Hepatocyte (in vitro differentiated cells): ENCODE results near the gene PTPN4. TPM values are rescaled to one million over a fixed set of nuclear protein-coding genes. Genes with fewer than 3 reads are reported as not detected.
A peak's percentile ranks its signal among the peaks of the same experiment; 100 is the strongest.

Experiments used
- DNase-seq: peaks from one replicate; pipeline ENCODE4 v3.0.0-alpha.2; 2016; ENCODE audit warnings: low spot score
- H2AFZ ChIP-seq: fragments of 200-600 bp; sonication (generic); 2 replicates; pipeline ENCODE4 v1.6.0; 2016; ENCODE audit warnings: antibody characterized with exemption, mild to moderate bottlenecking
- H3K27ac ChIP-seq: fragments of 200-600 bp; sonication (generic); 2 replicates; pipeline ENCODE4 v1.5.1; 2016; ENCODE audit warnings: mild to moderate bottlenecking
- H3K27me3 ChIP-seq: fragments of 200-600 bp; sonication (generic); 2 replicates; pipeline ENCODE4 v1.6.1; 2016
- H3K36me3 ChIP-seq: fragments of 200-600 bp; sonication (generic); replicated peaks from 2 replicates; pipeline ENCODE4 v1.5.1; 2016; ENCODE audit warnings: low read depth; ENCODE audit not compliant: insufficient read depth
- H3K4me1 ChIP-seq: fragments of 200-600 bp; sonication (generic); 2 replicates; pipeline ENCODE4 v1.5.1; 2016; ENCODE audit warnings: mild to moderate bottlenecking, moderate library complexity; ENCODE audit not compliant: insufficient read depth
- H3K4me2 ChIP-seq: fragments of 200-600 bp; sonication (generic); 2 replicates; pipeline ENCODE4 v1.6.0; 2016
- H3K4me3 ChIP-seq: fragments of 200-600 bp; sonication (generic); 2 replicates; pipeline ENCODE4 v1.5.1; 2016; ENCODE audit warnings: mild to moderate bottlenecking
- H3K79me2 ChIP-seq: fragments of 200-600 bp; sonication (generic); 2 replicates; pipeline ENCODE4 v1.6.0; 2017; ENCODE audit warnings: mild to moderate bottlenecking
- H3K9me2 ChIP-seq: fragments of 200-600 bp; sonication (generic); replicated peaks from 2 replicates; pipeline ENCODE4 v1.6.0; 2017; ENCODE audit warnings: mild to moderate bottlenecking; ENCODE audit not compliant: insufficient read depth
- H3K9me3 ChIP-seq: fragments of 200-600 bp; sonication (generic); 2 replicates; pipeline ENCODE4 v1.5.1; 2016; ENCODE audit warnings: low read depth, mild to moderate bottlenecking
- H4K20me1 ChIP-seq: fragments of 200-600 bp; sonication (generic); 2 replicates; pipeline ENCODE4 v1.6.0; 2016; ENCODE audit warnings: mild to moderate bottlenecking; ENCODE audit not compliant: insufficient read depth, poor library complexity, severe bottlenecking
- CTCF ChIP-seq: fragments of 200-600 bp; sonication (generic); IDR thresholded peaks from 2 replicates; pipeline ENCODE4 v1.5.1; 2016; ENCODE audit warnings: antibody characterized with exemption, mild to moderate bottlenecking; ENCODE audit not compliant: poor library complexity
- EZH2 ChIP-seq: fragments of 200-600 bp; sonication (generic); IDR thresholded peaks from 2 replicates; pipeline ENCODE4 v1.6.1; 2016; ENCODE audit warnings: antibody characterized with exemption, mild to moderate bottlenecking, borderline replicate concordance
- EZH2phosphoT487 ChIP-seq: fragments of 200-600 bp; sonication (generic); IDR thresholded peaks from one replicate; pipeline ENCODE4 v1.6.1; 2018; ENCODE audit warnings: antibody characterized with exemption, mild to moderate bottlenecking, low read depth, moderate library complexity; ENCODE audit not compliant: unreplicated experiment, severe bottlenecking
- WGBS: methylation state at CpG from one replicate; pipeline ENCODE4 v1.1.6; 2016; ENCODE audit warnings: low lambda C conversion rate; ENCODE audit errors: missing lambda C conversion rate; 5-methylcytosine and 5-hydroxymethylcytosine counted together
- polyA plus RNA-seq: library from polyadenylated mRNA; unstranded; fragments of >200 nt; fragmentation: Nextera tagmentation; extraction: Ambion mirVana; gene quantifications from 2 replicates; pipeline ENCODE4 v1.2.1, GENCODE V29; 2016
- total RNA-seq: library from RNA; depleted of rRNA; stranded (reverse); fragments of >200 nt; gene quantifications from 2 replicates; pipeline ENCODE4 v1.2.3, GENCODE V29; 2014

Gene PTPN4
- total and polyA plus RNA-seq, 2 experiments from 2014 or later, result 9.2 to 15.5 TPM

GRCh38 chr2:119853777-119854399 is 94.2 kb downstream of the PTPN4 start:
- Histone ChIP-seq H3K9me3 (no peaks in the 10 kb centered on the region), H3K9me2 (no peaks in the 10 kb centered on the region), H3K4me2 (no peak overlapping the region), H3K27ac (no peak overlapping the region), H3K4me1 (peaks cover 4% of the 10 kb centered on the region), H3K36me3 (no peaks in the 10 kb centered on the region), H2AFZ (no peak overlapping the region), H3K27me3 (no peaks in the 10 kb centered on the region), H3K79me2 (peaks cover 72% of the 10 kb centered on the region), H3K4me3 (no peak overlapping the region), H4K20me1 (no peaks in the 10 kb centered on the region)
- WGBS, result 92% methylated on average over 8 of the region's 8 CpGs
- TF ChIP-seq CTCF (no peak), EZH2 (no peak), EZH2phosphoT487 (no peak)
- DNase-seq, result no peak

- no peak overlapping the region for H3K4me3 ChIP-seq
- peak overlapping the region; percentile 6 for H3K4me2 ChIP-seq
- no peaks in the 10 kb centered on the region for H4K20me1 ChIP-seq
- peaks cover 4% of the 10 kb centered on the region for H3K4me1 ChIP-seq
- peak overlapping the region; percentile 64 for H3K27ac ChIP-seq
- H2AFZ ChIP-seq, result no peak overlapping the region
- no peaks in the 10 kb centered on the region for H3K9me3 ChIP-seq
- no peaks in the 10 kb centered on the region for H3K27me3 ChIP-seq
- H3K9me2 ChIP-seq, result no peaks in the 10 kb centered on the region
- no peaks in the 10 kb centered on the region for H3K36me3 ChIP-seq
- peaks cover 50% of the 10 kb centered on the region for H3K79me2 ChIP-seq
- TF ChIP-seq EZH2phosphoT487 (no peak), EZH2 (no peak), CTCF (no peak)
- 44% methylated on average over 2 of the region's 2 CpGs for WGBS
- DNase-seq, result no peak
These were observed 96.8 kb downstream of the PTPN4 start for GRCh38 chr2:119856469-119856901.

- no peak for DNase-seq
- H3K79me2 ChIP-seq, result peaks cover 39% of the 10 kb centered on the region
- no peak overlapping the region for H2AFZ ChIP-seq
- no peaks in the 10 kb centered on the region for H3K9me3 ChIP-seq
- TF ChIP-seq EZH2phosphoT487 (no peak), CTCF (no peak), EZH2 (no peak)
- peaks cover 4% of the 10 kb centered on the region for H3K4me1 ChIP-seq
- H3K27ac ChIP-seq, result no peak overlapping the region
- no peaks in the 10 kb centered on the region for H3K9me2 ChIP-seq
- H3K36me3 ChIP-seq, result no peaks in the 10 kb centered on the region
- 79% methylated on average over 3 of the region's 3 CpGs for WGBS
- no peak overlapping the region for H3K4me2 ChIP-seq
- no peak overlapping the region for H3K4me3 ChIP-seq
- H4K20me1 ChIP-seq, result no peaks in the 10 kb centered on the region
- H3K27me3 ChIP-seq, result no peaks in the 10 kb centered on the region
These were observed 98.0 kb downstream of the PTPN4 start for GRCh38 chr2:119857742-119858141.
